C4-2B (cell line): Measurements from ENCODE around the gene LARGE1.

Experiments
- ZFX ChIP-seq: fragments of 450-650 bp; IDR thresholded peaks from 2 replicates; pipeline ENCODE4 v1.6.1; 2017
- TF ChIP-seq, protein P1 (sequence below): fragments of 450-650 bp; conservative IDR thresholded peaks from 2 replicates; pipeline ENCODE4 v1.5.1; 2017; ENCODE audit warnings: mild to moderate bottlenecking

- TF ChIP-seq, protein P1, sequence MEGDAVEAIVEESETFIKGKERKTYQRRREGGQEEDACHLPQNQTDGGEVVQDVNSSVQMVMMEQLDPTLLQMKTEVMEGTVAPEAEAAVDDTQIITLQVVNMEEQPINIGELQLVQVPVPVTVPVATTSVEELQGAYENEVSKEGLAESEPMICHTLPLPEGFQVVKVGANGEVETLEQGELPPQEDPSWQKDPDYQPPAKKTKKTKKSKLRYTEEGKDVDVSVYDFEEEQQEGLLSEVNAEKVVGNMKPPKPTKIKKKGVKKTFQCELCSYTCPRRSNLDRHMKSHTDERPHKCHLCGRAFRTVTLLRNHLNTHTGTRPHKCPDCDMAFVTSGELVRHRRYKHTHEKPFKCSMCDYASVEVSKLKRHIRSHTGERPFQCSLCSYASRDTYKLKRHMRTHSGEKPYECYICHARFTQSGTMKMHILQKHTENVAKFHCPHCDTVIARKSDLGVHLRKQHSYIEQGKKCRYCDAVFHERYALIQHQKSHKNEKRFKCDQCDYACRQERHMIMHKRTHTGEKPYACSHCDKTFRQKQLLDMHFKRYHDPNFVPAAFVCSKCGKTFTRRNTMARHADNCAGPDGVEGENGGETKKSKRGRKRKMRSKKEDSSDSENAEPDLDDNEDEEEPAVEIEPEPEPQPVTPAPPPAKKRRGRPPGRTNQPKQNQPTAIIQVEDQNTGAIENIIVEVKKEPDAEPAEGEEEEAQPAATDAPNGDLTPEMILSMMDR = no peak
- no peak for TF ChIP-seq ZFX
Observed at GRCh38 chr22:33680632-33681031, 239.6 kb downstream of the LARGE1 start.
